Measurements from ENCODE around the gene LTBP3. TPM values are rescaled to one million over a fixed set of nuclear protein-coding genes. Genes with fewer than 3 reads are reported as not detected.

Gene LTBP3
- total RNA-seq, 6 donors from 2014 or later, result 99.9 to 479 (median 131) TPM

GRCh38 chr11:65540290-65541092, 17.7 kb downstream of the LTBP3 start:
- H3K27ac ChIP-seq, result peak overlapping the region; percentile 82 to 94 (median 90)
- peaks cover 0 to 42% (median 31%) of the 10 kb centered on the region in 4 donors for H3K36me3 ChIP-seq
- no peaks in the 10 kb centered on the region for H3K27me3 ChIP-seq
- ATAC-seq (ENCODE audit: low FRiP score in 2 of 2) (peak; percentile 95 to 96), DNase-seq (peak; percentile 95 to 99)
- WGBS, 2 donors, result 0 to 28% methylated on average over 11 to 23 of the region's 78 CpGs
- H3K4me1 ChIP-seq, result peaks cover 18 to 33% (median 23%) of the 10 kb centered on the region in 4 donors
- H3K4me3 ChIP-seq, result peak overlapping the region; percentile 8 to 68 (median 57)
- peak; percentile 48 to 82 for TF ChIP-seq POLR2AphosphoS5 (IDR thresholded peaks at IDR 0.05)
- no peak for TF ChIP-seq EP300 (IDR thresholded peaks at IDR 0.05)
- TF ChIP-seq, protein P1, sequence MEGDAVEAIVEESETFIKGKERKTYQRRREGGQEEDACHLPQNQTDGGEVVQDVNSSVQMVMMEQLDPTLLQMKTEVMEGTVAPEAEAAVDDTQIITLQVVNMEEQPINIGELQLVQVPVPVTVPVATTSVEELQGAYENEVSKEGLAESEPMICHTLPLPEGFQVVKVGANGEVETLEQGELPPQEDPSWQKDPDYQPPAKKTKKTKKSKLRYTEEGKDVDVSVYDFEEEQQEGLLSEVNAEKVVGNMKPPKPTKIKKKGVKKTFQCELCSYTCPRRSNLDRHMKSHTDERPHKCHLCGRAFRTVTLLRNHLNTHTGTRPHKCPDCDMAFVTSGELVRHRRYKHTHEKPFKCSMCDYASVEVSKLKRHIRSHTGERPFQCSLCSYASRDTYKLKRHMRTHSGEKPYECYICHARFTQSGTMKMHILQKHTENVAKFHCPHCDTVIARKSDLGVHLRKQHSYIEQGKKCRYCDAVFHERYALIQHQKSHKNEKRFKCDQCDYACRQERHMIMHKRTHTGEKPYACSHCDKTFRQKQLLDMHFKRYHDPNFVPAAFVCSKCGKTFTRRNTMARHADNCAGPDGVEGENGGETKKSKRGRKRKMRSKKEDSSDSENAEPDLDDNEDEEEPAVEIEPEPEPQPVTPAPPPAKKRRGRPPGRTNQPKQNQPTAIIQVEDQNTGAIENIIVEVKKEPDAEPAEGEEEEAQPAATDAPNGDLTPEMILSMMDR (IDR thresholded peaks at IDR 0.05), result peak; percentile 80 to 98 (median 96)
- TF ChIP-seq POLR2A (IDR thresholded peaks at IDR 0.05), result peak in 1 of 4 donors; percentile 66
- no peaks in the 10 kb centered on the region for H3K9me3 ChIP-seq

GRCh38 chr11:65539744-65540289, 18.3 kb downstream of the LTBP3 start:
- no peaks in the 10 kb centered on the region for H3K9me3 ChIP-seq
- H3K4me1 ChIP-seq, result peaks cover 18 to 31% (median 23%) of the 10 kb centered on the region in 4 donors
- peaks cover 0 to 46% (median 37%) of the 10 kb centered on the region in 4 donors for H3K36me3 ChIP-seq
- H3K27me3 ChIP-seq, result no peaks in the 10 kb centered on the region
- peak overlapping the region; percentile 8 to 68 (median 57) for H3K4me3 ChIP-seq
- ATAC-seq (ENCODE audit: low FRiP score in 2 of 2) (no peak), DNase-seq (peak; percentile 56 to 93)
- 15 to 28% methylated on average over 4 to 34 of the region's 60 CpGs for WGBS, 2 donors
- TF ChIP-seq POLR2AphosphoS5 (IDR thresholded peaks at IDR 0.05), result no peak
- TF ChIP-seq, protein P1 (IDR thresholded peaks at IDR 0.05), result peak in 1 of 6 experiments; percentile 62
- no peak for TF ChIP-seq EP300 (IDR thresholded peaks at IDR 0.05)
- TF ChIP-seq POLR2A (IDR thresholded peaks at IDR 0.05), result peak in 2 of 4 donors; percentile 35 to 40
- H3K27ac ChIP-seq, result peak overlapping the region; percentile 82 to 94 (median 90)

DNA sequence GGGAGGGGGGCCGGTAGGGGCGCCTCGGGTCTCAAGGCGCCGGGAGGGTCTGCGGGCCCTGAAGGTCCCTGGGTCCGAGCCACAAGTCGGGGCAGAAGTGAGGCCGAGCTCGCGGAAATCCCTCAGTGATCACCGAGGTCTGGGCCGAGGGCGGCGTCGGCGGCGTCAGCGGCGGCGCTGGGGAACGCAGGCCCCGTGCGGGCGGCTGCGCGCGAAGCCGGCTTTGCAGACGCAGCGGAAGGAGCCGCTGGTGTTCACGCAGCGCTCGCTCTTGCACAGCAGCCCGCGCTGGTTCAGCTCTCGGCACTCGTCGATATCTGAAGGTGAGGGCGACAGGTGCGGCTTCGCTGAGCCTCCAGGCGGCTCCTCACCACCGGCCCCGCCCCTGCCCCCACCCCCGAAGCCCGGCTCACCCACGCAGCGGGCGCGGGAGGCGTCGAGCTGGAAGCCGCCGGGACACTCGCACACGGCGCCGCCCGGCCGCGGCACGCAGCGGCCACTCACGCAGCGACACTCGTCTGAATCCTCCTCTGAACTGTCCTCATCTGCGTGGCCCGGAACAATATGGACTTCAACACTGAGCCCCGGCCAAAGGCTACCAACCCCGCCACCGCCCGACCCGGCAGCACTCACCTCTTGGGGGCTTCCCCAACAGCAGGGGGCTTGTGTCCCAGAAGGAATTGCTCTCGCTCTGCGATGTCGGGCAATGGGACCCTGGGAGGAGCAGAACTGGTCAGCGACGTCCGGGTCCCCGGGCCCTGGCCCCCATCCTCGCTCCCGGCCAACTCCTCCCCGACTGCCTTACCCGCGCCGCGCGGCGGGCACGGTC, 19.0 kb downstream of the LTBP3 start:
- ATAC-seq (ENCODE audit: low FRiP score in 2 of 2) (no peak), DNase-seq (peak in 1 of 2 donors; percentile 87)
- H3K9me3 ChIP-seq, result no peaks in the 10 kb centered on the region
- H3K27me3 ChIP-seq, result no peaks in the 10 kb centered on the region
- peaks cover 0 to 52% (median 38%) of the 10 kb centered on the region in 4 donors for H3K36me3 ChIP-seq
- H3K4me1 ChIP-seq, result peaks cover 18 to 31% (median 23%) of the 10 kb centered on the region in 4 donors
- H3K4me3 ChIP-seq, result peak overlapping the region in 3 of 4 donors; percentile 48 to 68 (median 66)
- WGBS, 2 donors, result 91 to 93% methylated on average over 35 to 83 of the region's 92 CpGs
- peak overlapping the region; percentile 82 to 94 (median 90) for H3K27ac ChIP-seq
- TF ChIP-seq, protein P1 (IDR thresholded peaks at IDR 0.05), result no peak
- no peak for TF ChIP-seq POLR2AphosphoS5 (IDR thresholded peaks at IDR 0.05)
- TF ChIP-seq POLR2A (IDR thresholded peaks at IDR 0.05), result no peak
- no peak for TF ChIP-seq EP300 (IDR thresholded peaks at IDR 0.05)

DNA sequence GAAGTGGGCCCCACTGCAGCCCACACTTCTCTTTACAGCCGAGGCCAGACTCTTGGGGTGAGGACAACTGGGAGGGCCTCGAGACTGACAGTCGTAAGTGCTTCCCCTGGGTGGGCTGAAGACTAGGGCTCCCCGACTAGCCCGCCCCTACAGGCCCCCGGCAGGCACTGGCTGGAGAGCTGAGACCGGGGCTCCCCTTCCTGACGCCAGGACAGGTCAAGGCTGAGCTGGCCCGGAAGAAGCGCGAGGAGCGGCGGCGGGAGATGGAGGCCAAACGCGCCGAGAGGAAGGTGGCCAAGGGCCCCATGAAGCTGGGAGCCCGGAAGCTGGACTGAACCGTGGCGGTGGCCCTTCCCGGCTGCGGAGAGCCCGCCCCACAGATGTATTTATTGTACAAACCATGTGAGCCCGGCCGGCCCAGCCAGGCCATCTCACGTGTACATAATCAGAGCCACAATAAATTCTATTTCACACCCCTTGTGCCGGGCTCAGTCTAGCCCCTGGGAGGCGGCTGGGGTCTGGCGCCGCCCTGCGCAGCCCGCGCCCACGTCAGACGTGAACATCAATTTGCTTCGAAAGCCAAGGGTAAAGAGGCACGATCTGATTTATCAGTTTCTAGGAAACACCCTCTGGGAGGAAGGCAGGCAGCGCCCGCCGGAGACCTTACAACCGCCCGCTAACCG, 19.8 kb downstream of the LTBP3 start:
- TF ChIP-seq POLR2AphosphoS5 (IDR thresholded peaks at IDR 0.05), result no peak
- TF ChIP-seq, protein P1 (IDR thresholded peaks at IDR 0.05), result no peak
- no peak for TF ChIP-seq POLR2A (IDR thresholded peaks at IDR 0.05)
- no peak for TF ChIP-seq EP300 (IDR thresholded peaks at IDR 0.05)
- H3K9me3 ChIP-seq, result no peaks in the 10 kb centered on the region
- WGBS, 2 donors, result 94 to 95% methylated on average over 34 to 43 of the region's 43 CpGs
- no peak for ATAC-seq (ENCODE audit: low FRiP score in 2 of 2)
- H3K4me3 ChIP-seq, result no peak overlapping the region
- peaks cover under 1 to 58% (median 43%) of the 10 kb centered on the region in 4 donors for H3K36me3 ChIP-seq
- H3K27me3 ChIP-seq, result no peaks in the 10 kb centered on the region
- H3K4me1 ChIP-seq, result peaks cover 18 to 31% (median 23%) of the 10 kb centered on the region in 4 donors
- H3K27ac ChIP-seq, result no peak overlapping the region
- DNase-seq, result peak in 1 of 2 donors; percentile 85
